HG03439 (cell line): ENCODE data around the gene ADAM22.

Experiments
- ATAC-seq: cut with Tn5 transposase; IDR thresholded peaks from one replicate; pipeline ENCODE4 v1.9.1; 2021; ENCODE audit warnings: mild to moderate bottlenecking, moderate library complexity; ENCODE audit not compliant: unreplicated experiment

The ADAM22 gene

DNA sequence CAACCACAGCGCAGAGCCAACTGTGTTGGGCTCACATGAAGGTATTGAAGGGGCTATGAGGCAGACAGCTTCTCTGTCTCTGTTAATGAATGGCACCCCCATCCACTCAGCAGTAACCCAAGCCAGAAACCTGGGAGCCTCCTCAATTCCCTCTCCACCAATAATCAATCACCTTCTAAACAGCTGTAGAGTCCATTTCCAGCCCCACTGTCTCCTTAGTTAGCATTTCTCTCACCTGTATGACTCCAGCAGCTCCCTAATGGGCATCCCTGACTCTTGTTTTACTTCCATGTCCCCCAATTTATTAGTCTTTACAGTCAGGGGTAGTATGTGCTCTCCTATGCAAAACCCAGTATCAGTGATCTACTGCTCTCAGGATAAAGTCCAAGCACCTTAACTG lies 278.9 kb downstream of the ADAM22 start:
- ATAC-seq = no peak

GRCh38 chr7:88214456-88214855 lies 280.4 kb downstream of the ADAM22 start:
- no peak for ATAC-seq

DNA sequence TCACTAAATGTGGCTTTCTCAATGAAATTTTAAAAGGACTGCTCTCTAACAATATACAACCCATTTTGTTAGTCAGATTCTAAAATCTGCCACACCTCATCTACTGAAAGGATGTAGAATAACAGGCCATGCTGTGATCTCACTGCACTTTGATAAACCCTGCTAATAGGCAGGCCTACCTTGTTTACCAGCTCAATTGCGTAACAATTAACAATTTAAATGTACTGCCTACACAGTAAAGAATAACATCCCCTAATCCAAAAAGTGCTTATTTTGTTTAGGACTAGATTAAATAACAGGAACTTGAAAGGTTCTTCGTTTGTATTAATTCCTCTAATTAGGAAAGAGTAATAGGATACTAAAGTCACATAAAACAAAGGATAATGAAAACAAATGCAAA lies 281.2 kb downstream of the ADAM22 start:
- no peak for ATAC-seq

DNA sequence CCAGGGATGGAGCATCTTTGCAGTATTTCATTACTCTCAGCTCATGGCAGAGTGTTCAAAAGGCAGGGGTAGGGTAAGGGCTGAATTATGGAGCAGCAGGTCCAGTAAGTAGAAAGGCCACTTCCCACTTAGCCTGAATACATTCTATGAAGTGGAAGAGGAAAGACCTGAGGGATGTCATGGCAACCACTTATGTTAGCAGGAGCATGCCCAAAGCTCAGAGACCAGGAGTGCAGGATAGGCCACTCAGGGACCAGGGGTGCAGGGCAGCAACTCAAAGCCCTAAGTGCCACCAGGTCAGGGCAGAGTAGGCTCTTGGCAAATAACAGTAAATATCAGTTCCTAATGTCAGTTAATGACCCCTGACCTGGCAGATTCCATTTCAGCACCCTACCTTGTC lies 282.2 kb downstream of the ADAM22 start:
- ATAC-seq = no peak

GRCh38 chr7:88217675-88218428 lies 283.8 kb downstream of the ADAM22 start:
- peak; percentile 79 for ATAC-seq

- ATAC-seq = no peak
Measured at GRCh38 chr7:88218429-88218745, 284.3 kb downstream of the ADAM22 start.

DNA sequence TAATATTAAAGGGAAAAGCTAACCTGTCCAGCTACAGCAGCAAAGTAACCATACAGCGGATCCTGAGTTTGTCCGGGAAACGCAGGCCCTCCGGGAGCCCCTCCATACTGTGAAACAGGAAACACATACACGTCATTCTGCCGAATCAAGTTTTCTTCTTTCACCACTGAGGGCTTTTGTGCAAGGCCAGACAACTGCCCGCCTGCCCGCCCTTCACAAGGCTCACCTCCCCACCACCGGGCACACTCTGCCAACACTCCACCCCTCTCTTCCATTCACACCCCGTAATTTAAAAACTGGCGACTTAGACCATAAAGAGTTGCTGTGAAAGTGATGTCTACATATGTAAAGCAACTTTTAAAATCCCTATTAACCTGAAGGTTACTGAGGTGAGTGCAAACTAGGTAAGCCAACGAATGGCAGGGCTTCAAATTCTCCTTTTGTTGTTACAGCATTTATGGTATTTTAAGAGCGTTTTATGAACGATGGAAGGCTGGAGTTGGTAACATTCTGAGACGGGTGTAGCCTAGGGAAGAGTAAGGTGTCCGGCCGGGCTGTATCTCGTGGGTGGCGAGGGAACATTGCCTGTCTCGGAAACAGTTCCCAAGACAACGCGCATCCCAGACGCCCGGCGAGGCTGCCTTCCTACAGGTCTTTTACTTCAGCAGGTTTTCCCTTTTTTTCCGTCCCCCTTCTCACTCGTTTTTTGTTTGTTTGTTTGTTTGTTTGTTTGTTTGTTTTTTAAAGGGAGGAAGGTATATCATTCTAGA lies 285.0 kb downstream of the ADAM22 start:
- ATAC-seq = peak; percentile 37

DNA sequence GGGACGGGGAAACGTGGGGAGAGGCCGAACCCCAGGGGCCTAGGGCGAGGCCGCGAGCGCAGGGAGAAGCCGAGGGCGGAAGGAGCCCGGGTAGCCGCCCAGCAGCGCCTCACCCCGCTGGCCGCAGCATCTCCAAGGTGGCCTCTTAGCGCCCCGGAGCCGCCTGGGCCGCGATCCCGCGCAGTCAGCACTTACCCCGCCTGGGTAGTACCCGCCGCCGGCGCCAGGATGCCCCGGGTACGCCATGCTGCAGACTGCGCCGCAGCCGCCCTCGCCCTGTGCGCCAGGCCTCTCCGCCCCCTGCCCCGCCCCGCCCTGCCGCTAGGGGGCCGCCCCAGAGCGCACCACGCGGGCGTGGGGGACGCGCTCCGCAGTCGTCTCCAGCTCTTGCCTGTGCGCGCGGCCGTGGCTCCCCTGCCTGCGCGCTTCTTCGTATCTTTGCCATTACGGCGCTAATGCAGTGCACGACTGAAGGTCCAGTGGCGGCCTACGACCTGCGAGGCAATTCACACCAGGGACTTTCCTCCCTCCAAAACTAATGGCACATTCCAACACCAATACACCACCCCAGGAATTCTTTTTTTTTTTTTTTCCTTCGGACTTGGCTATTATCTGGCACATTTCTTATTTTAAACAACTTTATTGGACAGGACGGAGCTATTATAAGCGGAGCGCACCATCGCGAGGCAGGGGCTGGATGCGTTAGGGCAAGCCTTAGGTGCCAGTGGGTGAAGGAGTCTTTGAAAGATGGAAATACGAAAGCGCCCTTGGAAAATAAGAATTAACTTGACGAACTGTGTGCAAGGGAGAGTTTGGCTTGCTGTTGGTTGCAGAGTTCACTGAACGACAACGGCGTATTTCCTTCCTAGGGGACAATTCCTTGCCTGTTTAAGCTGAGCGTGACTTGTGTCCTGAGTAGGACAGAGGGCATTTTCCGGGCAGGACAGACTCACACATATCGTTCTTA lies 286.0 kb downstream of the ADAM22 start, which contains the start of gene SRI:
SRI (minus strand) TSS at position 258 of the 967 bp plus-strand sequence; CDS start at position 246, 12 bp downstream.
- ATAC-seq = peak; percentile 64

DNA sequence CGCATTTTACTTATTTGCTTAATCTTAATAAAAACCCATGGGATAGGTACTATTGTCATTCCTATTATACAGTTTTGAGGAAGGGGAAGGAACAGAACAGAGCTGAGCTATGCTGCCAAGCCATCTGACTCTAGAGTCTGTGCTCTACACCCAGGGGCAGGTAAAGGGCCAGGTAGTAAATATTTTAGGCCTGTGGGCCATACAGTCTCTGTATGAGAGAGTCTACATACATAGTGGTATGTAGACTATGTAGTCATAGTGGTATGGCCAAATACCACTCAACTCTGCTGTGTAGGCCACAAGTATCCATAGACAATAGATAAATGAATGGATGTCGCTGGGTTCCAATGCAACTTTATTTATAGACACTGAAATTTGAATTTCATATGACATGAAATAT lies 289.2 kb downstream of the ADAM22 start:
- no peak for ATAC-seq

GRCh38 chr7:88224601-88225275 lies 290.7 kb downstream of the ADAM22 start:
- no peak for ATAC-seq

DNA sequence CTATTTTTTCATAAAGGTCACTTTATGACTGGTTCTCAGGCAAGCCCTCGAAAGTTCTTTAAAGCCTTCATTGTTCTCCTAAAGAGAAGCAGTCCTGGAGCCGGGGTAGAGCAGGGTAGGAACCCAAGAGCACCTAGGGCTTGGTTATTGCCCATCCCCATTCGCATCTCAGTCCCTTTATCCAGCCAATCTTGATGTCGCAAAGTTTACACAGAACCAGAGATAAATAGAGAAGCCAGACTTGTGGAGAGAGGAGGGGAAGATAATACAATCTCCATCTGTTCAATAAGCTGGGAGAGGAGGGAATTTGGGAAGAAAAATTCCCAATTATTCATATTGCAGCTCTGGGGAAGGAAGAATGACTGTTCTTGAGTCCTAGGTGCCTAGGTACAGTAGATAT lies 292.1 kb downstream of the ADAM22 start:
- ATAC-seq = no peak

- ATAC-seq = no peak
Measured at GRCh38 chr7:88226886-88227516, 292.9 kb downstream of the ADAM22 start.

GRCh38 chr7:88229302-88229995 lies 295.4 kb downstream of the ADAM22 start:
- ATAC-seq = no peak

DNA sequence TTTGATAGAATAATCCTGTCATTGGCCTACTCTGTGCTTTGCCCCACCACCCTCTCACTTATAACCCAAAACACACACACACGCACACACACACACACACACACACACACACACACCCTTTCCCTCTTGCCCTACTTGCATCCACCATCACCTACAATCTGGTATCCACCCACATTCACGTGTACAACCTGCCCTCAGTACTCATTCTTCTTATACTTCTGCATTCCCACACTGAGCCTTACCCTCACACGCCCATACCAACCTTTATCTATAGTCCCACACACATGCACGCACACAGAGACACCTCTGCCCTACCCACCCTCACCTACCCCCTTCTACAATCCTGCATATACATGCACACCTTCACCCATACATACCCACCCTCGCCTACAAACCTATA lies 296.6 kb downstream of the ADAM22 start:
- no peak for ATAC-seq

- ATAC-seq = no peak
Measured at GRCh38 chr7:88233828-88234227, 299.8 kb downstream of the ADAM22 start.

- no peak for ATAC-seq
Measured at GRCh38 chr7:88239852-88240251, 305.8 kb downstream of the ADAM22 start.

DNA sequence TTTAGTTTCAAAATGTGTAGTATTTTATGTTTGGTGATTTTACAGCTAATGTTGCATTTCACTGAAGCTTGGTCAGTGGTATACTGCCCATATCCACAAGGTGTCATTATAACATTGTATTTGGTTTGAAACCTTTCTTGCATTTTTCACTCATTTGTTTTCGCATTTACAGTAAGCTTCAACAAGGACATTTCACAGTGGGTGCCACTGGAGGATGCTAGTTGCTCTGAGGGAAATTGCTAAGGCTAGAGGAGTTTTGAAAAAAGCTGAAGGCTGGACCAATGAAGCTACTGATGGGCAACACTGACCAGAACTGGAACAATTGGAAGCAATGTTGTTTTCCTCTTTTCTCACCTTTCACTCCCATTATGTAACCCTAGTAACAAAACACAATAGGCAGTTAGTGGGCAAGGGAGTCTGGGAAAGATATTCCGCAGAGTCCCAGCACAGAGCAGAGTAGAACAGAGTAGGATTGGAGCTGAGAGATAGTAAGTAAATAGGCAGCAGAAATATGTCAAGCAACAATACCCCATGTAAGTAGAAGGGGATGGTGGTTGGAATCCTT lies 309.4 kb downstream of the ADAM22 start:
- peak; percentile 80 for ATAC-seq

DNA sequence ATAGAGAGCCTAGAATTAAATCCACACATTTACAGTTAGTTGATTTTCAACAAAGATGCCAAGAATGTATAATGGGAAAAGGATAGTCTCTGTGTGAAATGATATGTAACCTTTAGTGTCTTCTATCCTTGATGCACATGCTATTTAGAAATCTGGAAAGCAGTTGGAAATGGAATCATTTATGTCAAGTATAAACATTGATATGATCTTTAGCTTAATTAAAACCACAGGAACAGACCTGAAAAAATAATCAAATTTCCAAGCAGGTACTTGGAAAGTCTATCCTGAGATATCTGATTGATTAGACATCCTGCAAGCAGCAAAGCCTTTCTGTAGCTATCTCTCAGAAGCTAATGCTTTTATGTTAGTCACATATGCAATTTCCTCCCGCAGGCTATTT lies 310.2 kb downstream of the ADAM22 start:
- ATAC-seq = no peak
